A172 (cell line): ENCODE measurements around the gene SH3PXD2A. TPM values are rescaled to one million over a fixed set of nuclear protein-coding genes. Genes with fewer than 3 reads are reported as not detected.
A peak's percentile ranks its signal among the peaks of the same experiment; 100 is the strongest.

Experiments used
- DNase-seq: peaks from one replicate; pipeline ENCODE4 v3.0.0-alpha.2; 2015; ENCODE audit warnings: low spot score
- total RNA-seq: library from RNA; depleted of rRNA; stranded (reverse); fragments of >200 nt; shearing (Covaris generic); gene quantifications from 2 replicates; pipeline ENCODE4 v1.2.3, GENCODE V29; 2014

SH3PXD2A gene
- total RNA-seq, 1 experiment from 2014 or later: 1.7 TPM

GRCh38 chr10:103583871-103584215, 271.5 kb downstream of the SH3PXD2A start:
- no peak for DNase-seq

- DNase-seq: no peak
These were observed 272.8 kb downstream of the SH3PXD2A start for GRCh38 chr10:103582331-103583123.

DNA sequence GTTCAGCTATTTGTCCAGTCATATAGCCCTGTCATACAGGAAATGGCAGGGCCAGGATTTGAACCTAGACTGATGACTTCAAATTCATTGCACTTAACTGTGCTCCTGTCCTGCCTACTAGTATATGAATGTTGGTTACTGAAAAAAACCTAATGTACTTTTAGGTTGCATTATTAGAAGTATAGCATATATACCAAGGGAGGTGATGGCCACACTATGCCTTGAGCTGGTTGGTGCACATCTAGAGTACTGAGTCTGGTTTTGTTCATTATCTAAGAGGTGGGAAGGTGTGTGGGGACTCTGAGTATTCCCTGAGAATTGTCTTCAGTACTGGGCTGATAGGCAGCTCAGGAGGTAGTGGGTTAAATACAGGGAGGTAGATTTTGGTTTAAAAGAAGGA, 273.9 kb downstream of the SH3PXD2A start:
- no peak for DNase-seq

GRCh38 chr10:103580430-103580829, 274.9 kb downstream of the SH3PXD2A start:
- DNase-seq: no peak

DNA sequence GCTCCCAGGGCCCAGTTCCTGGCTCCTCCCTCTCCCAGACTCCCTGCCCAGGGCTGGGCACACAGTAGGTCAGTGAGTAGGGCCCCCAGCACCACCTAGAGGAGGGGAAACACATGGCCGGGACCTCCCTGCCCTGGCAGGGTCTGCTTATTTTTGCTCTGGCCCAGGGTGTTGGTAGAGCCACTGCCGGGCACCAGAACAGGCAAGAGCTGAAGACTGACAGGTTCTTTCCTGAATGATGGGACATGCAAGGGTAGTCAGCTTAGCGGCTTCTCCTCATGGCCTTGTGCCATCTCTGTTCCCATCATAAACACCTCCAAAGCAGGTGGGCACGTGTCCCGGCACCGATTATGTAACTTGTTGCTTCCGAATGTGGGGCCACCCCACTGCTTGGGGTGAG, 275.4 kb downstream of the SH3PXD2A start:
- no peak for DNase-seq

- no peak for DNase-seq
These were observed 276.5 kb downstream of the SH3PXD2A start for GRCh38 chr10:103578782-103579382.

GRCh38 chr10:103576862-103577261, 278.5 kb downstream of the SH3PXD2A start:
- DNase-seq: no peak

GRCh38 chr10:103576076-103576471, 279.3 kb downstream of the SH3PXD2A start:
- DNase-seq: no peak

GRCh38 chr10:103575416-103576075, 279.8 kb downstream of the SH3PXD2A start:
- DNase-seq: no peak

DNA sequence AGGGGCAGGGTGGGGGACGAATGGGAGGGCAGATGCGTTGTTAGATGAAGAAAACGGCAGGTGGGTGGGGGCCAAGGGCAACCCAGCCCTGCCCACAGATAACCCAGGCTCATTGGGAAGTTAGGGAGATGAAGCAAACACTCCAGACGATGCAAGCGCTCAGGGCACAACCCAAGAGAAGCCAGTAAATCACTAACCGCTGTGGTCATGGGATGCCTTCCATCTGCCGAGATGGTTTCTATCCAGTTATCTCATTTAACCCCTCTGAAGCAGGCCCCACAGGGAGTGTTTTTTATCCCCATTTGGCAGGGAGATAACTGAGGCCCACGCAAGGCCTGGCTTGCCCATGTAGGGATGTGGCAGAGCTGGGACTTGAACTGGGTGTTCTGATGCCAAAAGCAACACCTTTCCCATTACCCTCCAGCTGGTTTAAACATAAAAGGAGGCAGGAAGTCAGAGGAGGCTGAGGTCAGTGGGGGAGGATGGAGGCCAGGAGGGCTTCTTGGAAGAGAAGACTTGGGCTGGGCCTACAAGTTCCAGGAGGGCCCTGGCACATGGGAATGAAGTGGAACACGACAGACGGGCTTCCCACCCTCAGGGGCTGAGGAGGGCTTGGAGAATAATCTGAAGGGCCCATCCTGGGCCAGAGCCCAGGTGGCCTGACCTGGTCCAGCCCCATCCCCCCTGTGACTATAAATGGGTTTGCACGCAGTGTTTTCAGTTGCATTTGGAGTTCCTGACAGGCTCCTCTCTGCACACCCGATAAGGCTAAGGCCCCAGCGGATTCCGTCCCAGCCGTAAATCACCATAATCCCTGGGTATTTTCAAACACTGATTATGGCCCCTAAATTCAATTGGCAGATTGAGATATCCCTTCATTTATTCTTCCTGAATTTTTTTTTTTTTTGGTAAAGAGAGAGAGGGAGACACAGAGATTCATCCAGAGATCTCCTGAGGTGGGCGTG, 281.0 kb downstream of the SH3PXD2A start:
- DNase-seq: no peak

DNA sequence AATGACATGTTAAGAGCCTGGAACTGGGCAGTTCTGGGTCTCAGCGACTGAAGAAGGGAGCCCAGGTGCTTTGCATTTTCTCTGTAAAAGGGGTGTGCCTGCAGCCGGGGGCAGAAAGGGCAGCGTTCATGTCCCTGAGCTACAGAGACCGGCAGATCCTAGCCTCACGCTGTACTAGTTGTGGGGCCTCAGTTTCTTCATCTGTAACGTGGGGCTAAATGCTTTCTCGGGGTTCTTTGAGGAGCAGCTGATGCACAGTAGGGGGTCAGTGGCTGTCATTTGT, 282.2 kb downstream of the SH3PXD2A start:
- no peak for DNase-seq

GRCh38 chr10:103572347-103573204, 282.8 kb downstream of the SH3PXD2A start:
- no peak for DNase-seq

GRCh38 chr10:103571656-103571975, 283.8 kb downstream of the SH3PXD2A start:
- no peak for DNase-seq

DNA sequence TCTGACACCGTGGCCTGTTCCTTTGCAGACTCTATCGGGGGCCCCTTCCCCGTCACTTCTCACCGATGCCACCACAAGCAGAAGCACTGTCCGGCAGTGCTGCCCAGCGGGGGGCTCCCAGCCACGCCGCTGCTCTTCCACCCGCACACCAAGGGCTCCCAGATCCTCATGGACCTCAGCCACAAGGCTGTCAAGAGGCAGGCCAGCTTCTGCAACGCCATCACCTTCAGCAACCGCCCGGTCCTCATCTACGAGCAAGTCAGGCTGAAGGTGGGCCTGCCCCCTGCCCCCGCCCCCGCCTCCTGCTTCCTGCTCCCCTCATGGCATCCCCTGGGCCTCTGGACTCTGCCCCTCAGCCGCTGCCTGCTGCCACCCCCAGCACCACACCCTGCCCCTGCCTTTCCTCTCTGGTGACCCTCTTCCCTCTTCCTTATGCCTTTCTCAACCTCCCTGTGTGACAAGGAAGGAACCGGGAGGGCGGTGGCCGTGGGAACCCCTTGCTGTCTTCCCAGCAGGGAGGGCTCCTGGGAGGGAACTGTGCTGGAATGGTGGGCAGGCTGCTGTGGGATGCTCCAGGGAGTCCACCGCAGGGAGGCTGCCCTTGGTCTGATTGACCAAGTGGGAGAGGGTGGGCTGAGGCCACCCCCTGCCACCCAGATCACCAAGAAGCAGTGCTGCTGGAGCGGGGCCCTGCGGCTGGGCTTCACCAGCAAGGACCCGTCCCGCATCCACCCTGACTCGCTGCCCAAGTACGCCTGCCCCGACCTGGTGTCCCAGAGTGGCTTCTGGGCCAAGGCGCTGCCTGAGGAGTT, 284.3 kb downstream of the SH3PXD2A start:
- no peak for DNase-seq

GRCh38 chr10:103569896-103570295, 285.5 kb downstream of the SH3PXD2A start:
- no peak for DNase-seq

- no peak for DNase-seq
These were observed 286.9 kb downstream of the SH3PXD2A start for GRCh38 chr10:103568505-103568904.

DNA sequence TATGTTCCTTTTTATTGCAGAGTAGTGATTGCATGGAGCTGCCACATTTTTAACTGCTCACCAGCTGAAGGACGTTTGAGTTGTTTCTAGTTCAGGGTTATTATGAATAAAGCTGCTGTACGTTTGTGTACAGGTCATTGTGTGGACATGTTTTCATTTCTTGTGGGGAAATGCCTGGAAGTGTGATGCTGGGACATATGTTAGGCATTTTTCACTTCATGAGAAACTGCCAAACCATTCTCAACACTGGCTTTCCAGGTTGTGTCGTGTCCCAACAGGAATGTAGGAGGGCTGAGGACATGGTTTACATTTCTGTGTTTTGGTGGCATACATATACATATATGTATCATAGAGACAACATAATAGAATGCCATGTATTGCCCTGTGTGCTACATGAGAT, 288.8 kb downstream of the SH3PXD2A start:
- DNase-seq: no peak

DNA sequence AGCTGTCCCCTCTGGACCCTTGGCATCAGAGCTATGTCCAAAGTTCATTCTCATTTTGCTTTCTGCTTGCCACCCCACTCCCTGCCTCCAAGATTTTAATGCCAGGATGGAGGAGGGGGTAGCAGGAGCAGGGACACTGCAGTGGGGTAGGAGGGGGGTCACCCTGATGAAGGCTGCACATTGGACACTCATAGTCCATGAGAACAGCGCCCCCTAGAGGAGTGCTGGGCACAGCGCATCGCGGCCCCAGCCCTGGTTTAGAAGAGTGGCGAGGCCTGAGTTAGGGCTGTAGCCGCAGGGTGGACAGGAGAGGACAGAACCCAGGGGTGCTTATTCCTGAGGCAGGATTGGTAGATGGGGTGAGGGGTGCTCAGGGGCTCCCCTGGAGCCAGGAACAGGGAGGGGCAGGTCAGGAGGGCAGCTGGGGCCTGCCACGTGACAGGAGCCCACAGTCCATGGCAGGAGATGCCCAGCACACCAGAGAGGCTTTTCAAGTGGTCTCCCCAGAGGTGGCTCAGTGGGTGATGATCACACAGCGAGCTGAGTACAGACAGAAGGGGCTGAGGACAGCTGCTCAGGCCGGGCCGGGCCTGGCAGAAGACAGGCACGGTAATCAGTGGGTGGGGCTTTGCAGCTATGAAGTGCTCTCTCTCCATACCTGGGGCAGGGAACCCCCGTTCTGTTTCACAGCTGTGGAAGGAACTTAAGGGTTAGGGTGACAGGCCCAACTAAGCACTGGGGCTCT, 290.4 kb downstream of the SH3PXD2A start:
- no peak for DNase-seq

GRCh38 chr10:103564116-103564501, 291.3 kb downstream of the SH3PXD2A start:
- peak; percentile 46 for DNase-seq
